K562 (cell line): Measurements from ENCODE around the gene PLOD1. TPM values are rescaled to one million over a fixed set of nuclear protein-coding genes. Genes with fewer than 3 reads are reported as not detected.
A peak's percentile ranks its signal among the peaks of the same experiment; 100 is the strongest.

Experiments
- ARNT ChIP-seq, 2 experiments: fragments of 450-650 bp; IDR thresholded peaks; 2 replicates each; pipeline ENCODE4 v1.6.1; 2016; ENCODE audit warnings: mild to moderate bottlenecking in 1 of 2
- CREB1 ChIP-seq, 2 experiments: sonication (generic) in 1 of 2; formaldehyde crosslinking in 1 of 2; IDR thresholded peaks; 2 replicates each; pipeline versions ENCODE4 v1.6.1 to v1.8.0; 2012 to 2022; ENCODE audit warnings: inconsistent platforms in 1 of 2, mild to moderate bottlenecking in 1 of 2, missing genetic modification reagents in 1 of 2, moderate library complexity in 1 of 2
- CREM ChIP-seq: IDR thresholded peaks from 2 replicates; pipeline ENCODE4 v1.6.1; 2014; ENCODE audit warnings: antibody characterized with exemption, low read depth
- E2F3 ChIP-seq: fragments of 250-450 bp; sonication (Bioruptor Pico); IDR thresholded peaks from 2 replicates; pipeline ENCODE4 v1.4.0; 2020; ENCODE audit warnings: mild to moderate bottlenecking
- KDM1A ChIP-seq, 2 experiments: fragments of 450-650 bp; IDR thresholded peaks; 2 replicates each; pipeline ENCODE4 v1.6.1; 2016; ENCODE audit warnings: mild to moderate bottlenecking in 2 of 2
- PHF20 ChIP-seq: fragments of 450-650 bp; IDR thresholded peaks from 2 replicates; pipeline ENCODE4 v1.6.1; 2018; ENCODE audit not compliant: partially characterized antibody
- POU5F1 ChIP-seq: fragments of 150-350 bp; IDR thresholded peaks from 2 replicates; pipeline ENCODE4 v1.6.1; 2014; ENCODE audit warnings: borderline replicate concordance, low read length, low read depth, mild to moderate bottlenecking; ENCODE audit not compliant: partially characterized antibody
- PRPF4 ChIP-seq: fragments of 200-400 bp; formaldehyde crosslinking; IDR thresholded peaks from one replicate; pipeline ENCODE4 v1.6.1; 2017; ENCODE audit warnings: low read length, low read depth, mild to moderate bottlenecking; ENCODE audit not compliant: insufficient read depth, poor library complexity, severe bottlenecking
- RBFOX2 ChIP-seq: fragments of 200-400 bp; formaldehyde crosslinking; IDR thresholded peaks from 2 replicates; pipeline ENCODE4 v1.6.1; 2017; ENCODE audit warnings: low read depth, mild to moderate bottlenecking, low read length, moderate library complexity
- RBM39 ChIP-seq: fragments of 200-400 bp; formaldehyde crosslinking; optimal IDR thresholded peaks from 2 replicates; pipeline ENCODE3; 2018; ENCODE audit warnings: low read depth, low read length
- SMARCA4 ChIP-seq: fragments of 450-650 bp; IDR thresholded peaks from 2 replicates; pipeline ENCODE4 v1.6.1; 2016
- SRSF7 ChIP-seq: fragments of 200-400 bp; formaldehyde crosslinking; optimal IDR thresholded peaks from 2 replicates; pipeline ENCODE3; 2017; ENCODE audit warnings: mild to moderate bottlenecking, low read depth, low read length
- TBL1XR1 ChIP-seq, 2 experiments: IDR thresholded peaks; 2 replicates each; pipeline ENCODE4 v1.6.1; 2012; ENCODE audit warnings: improper control_type of control experiment in 2 of 2, low read length in 2 of 2, mild to moderate bottlenecking in 1 of 2
- TOE1 ChIP-seq, 2 experiments: fragments of 450-650 bp in 1 of 2; sonication (generic) in 1 of 2; formaldehyde crosslinking in 1 of 2; IDR thresholded peaks; 2 replicates each; pipeline versions ENCODE4 v1.7.1 to v1.8.0; 2016 to 2022; ENCODE audit warnings: borderline replicate concordance in 2 of 2, mild to moderate bottlenecking in 2 of 2, antibody characterized with exemption in 1 of 2, inconsistent platforms in 1 of 2, low read depth in 1 of 2, missing genetic modification reagents in 1 of 2, moderate library complexity in 1 of 2
- TRIM24 ChIP-seq, 2 experiments: fragments of 450-650 bp; IDR thresholded peaks; 2 replicates each; pipeline ENCODE4 v1.6.1; 2016
- WHSC1 ChIP-seq: IDR thresholded peaks from one replicate; pipeline ENCODE4 v1.6.1; 2012; ENCODE audit warnings: low read length, control low read depth, inconsistent platforms
- ZNF316 ChIP-seq: fragments of 450-650 bp; IDR thresholded peaks from 2 replicates; pipeline ENCODE4 v1.6.1; 2016
- ZNF583 ChIP-seq: fragments of 250-450 bp; sonication (Bioruptor Pico); IDR thresholded peaks from 2 replicates; pipeline ENCODE4 v1.4.0; 2020
- ZNF766 ChIP-seq: fragments of 200-800 bp; sonication (Bioruptor generic); conservative IDR thresholded peaks from 2 replicates; pipeline ENCODE4 v1.6.1; 2016; ENCODE audit warnings: missing genetic modification characterization, missing compliant biosample characterization
- ZSCAN32 ChIP-seq: fragments of 450-650 bp; formaldehyde crosslinking; IDR thresholded peaks from 2 replicates; pipeline ENCODE4 v1.4.0; 2020; ENCODE audit warnings: mild to moderate bottlenecking, moderate library complexity
- polyA plus RNA-seq, 8 experiments: library from polyadenylated mRNA; depleted of rRNA in 4 of 8; stranded (reverse) in 5 of 8; unstranded in 3 of 8; fragments of >200 nt; fragmentation: Nextera tagmentation in 2 of 8; fragmentation: Illumina TruSeq in 1 of 8; extraction: Ambion mirVana in 2 of 8; extraction: Trizol in 1 of 8; gene quantifications; 2 replicates each; pipeline versions ENCODE4 v1.2.1 to v1.2.3, GENCODE V29; 2011 to 2014; ENCODE audit warnings: inconsistent platforms in 1 of 8, missing spikeins in 1 of 8
- total RNA-seq, 7 experiments: library from RNA; depleted of rRNA in 6 of 7; stranded (reverse); fragments of >200 nt in 6 of 7; fragmentation: Illumina TruSeq in 2 of 7; extraction: Trizol in 2 of 7; gene quantifications; 2 replicates each; pipeline versions ENCODE4 v1.2.1 to v1.2.3, GENCODE V29; 2011 to 2021; ENCODE audit warnings: low replicate concordance in 1 of 7
- TF ChIP-seq, protein P1 (sequence below): fragments of 450-650 bp; formaldehyde crosslinking; IDR thresholded peaks from 2 replicates; pipeline ENCODE4 v1.4.0; 2020; ENCODE audit warnings: mild to moderate bottlenecking, mixed read lengths
- TF ChIP-seq, protein P2 (sequence below): fragments of 250-450 bp; sonication (Bioruptor Pico); IDR thresholded peaks from 2 replicates; pipeline ENCODE4 v1.5.0; 2021

The PLOD1 gene
- total and polyA plus RNA-seq, 9 of the 15 experiments (the other 6 are each of a cell fraction or from before 2014, with no cell fraction given) = 16.6 to 90.8 (median 52.7) TPM

DNA sequence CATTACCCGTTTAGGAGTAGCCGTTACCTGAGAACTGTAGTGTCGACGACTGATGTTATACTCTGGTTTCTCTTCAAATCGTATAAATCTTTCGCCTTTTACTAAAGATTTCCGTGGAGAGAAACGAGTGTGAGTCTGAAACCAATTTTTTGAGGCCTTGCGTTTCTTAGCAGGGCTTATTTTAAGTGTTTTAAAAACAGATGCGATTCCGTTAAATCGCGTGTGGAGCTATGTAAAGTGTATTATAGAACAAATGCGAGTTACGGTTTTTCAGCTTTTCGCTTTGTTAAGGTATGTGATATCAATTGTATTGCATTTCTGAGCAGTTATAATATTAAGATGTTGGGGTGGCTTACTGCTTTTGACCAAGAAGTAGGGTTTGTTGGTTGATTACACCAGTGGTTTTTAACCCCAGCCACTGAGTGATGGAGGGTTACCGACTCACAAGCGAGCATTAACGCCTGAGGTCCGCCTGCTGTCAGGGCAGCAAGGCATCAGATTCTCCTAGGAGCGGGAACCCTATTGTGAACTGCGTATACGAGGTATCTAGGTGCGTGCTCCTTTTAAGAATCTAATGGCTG is 26.3 kb upstream of the PLOD1 start (continued):
- TF ChIP-seq, protein P1, sequence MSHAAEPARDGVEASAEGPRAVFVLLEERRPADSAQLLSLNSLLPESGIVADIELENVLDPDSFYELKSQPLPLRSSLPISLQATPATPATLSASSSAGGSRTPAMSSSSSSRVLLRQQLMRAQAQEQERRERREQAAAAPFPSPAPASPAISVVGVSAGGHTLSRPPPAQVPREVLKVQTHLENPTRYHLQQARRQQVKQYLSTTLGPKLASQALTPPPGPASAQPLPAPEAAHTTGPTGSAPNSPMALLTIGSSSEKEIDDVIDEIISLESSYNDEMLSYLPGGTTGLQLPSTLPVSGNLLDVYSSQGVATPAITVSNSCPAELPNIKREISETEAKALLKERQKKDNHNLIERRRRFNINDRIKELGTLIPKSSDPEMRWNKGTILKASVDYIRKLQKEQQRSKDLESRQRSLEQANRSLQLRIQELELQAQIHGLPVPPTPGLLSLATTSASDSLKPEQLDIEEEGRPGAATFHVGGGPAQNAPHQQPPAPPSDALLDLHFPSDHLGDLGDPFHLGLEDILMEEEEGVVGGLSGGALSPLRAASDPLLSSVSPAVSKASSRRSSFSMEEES (CRISPR knock-in tag) = peak; percentile 60
- no peak; the same call in 1 of the 2 replicates for TF ChIP-seq SMARCA4
- TF ChIP-seq SRSF7 = no peak
- TF ChIP-seq PHF20 = peak; percentile 75
- TF ChIP-seq, protein P2, sequence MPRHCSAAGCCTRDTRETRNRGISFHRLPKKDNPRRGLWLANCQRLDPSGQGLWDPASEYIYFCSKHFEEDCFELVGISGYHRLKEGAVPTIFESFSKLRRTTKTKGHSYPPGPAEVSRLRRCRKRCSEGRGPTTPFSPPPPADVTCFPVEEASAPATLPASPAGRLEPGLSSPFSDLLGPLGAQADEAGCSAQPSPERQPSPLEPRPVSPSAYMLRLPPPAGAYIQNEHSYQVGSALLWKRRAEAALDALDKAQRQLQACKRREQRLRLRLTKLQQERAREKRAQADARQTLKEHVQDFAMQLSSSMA (CRISPR knock-in tag) = peak; percentile 98
- peak; percentile 83; the same call in 1 of the 2 replicates for TF ChIP-seq ZNF766 (CRISPR knock-in tag)
- no peak for TF ChIP-seq PRPF4
- peak; percentile 99 for TF ChIP-seq ZSCAN32 (CRISPR knock-in tag)
- TF ChIP-seq RBM39 = peak; percentile 95
- peak; percentile 69; the same call in 1 of the 2 replicates for TF ChIP-seq CREB1 (IDR thresholded peaks at IDR 0.05)
- TF ChIP-seq CREB1 (CRISPR knock-in tag; IDR thresholded peaks at IDR 0.05) = peak; percentile 60
- peak; percentile 79 to 81 for TF ChIP-seq KDM1A (IDR thresholded peaks at IDR 0.05)
- peak; percentile 84 to 89 for TF ChIP-seq TBL1XR1 (IDR thresholded peaks at IDR 0.05; ENCODE audit: low read length in 2 of 2)
- peak; percentile 58 for TF ChIP-seq CREM
- TF ChIP-seq ARNT (IDR thresholded peaks at IDR 0.05) = peak; percentile 97
- peak; percentile 72 for TF ChIP-seq ZNF583 (CRISPR knock-in tag)
- peak; percentile 87; the same call in 1 of the 2 replicates for TF ChIP-seq TOE1 (IDR thresholded peaks at IDR 0.05; ENCODE audit: borderline replicate concordance)
- peak; percentile 87; the same call in 1 of the 2 replicates for TF ChIP-seq TOE1 (CRISPR knock-in tag; IDR thresholded peaks at IDR 0.05; ENCODE audit: borderline replicate concordance, low read depth)
- TF ChIP-seq WHSC1 = no peak
- peak; percentile 93 for TF ChIP-seq E2F3 (CRISPR knock-in tag)
- TF ChIP-seq ZNF316 = peak; percentile 99
- TF ChIP-seq RBFOX2 = peak; percentile 85
- peak; percentile 50 to 64; a peak in 2 of 4 replicates for TF ChIP-seq TRIM24 (IDR thresholded peaks at IDR 0.05)
- peak; percentile 19 for TF ChIP-seq POU5F1
